Uterus (tissue), 2 donors: ENCODE results near the gene ABHD10.

Source experiments
- CTCF ChIP-seq, 4 experiments: fragments of 200-600 bp in 2 of 4; fragments of 450-650 bp in 2 of 4; sonication (generic) in 2 of 4; IDR thresholded peaks; one replicate each; pipeline ENCODE4 v1.5.1; 2016 to 2019; ENCODE audit warnings: antibody characterized with exemption in 4 of 4, mild to moderate bottlenecking in 2 of 4, moderate library complexity in 1 of 4
- POLR2A ChIP-seq, 2 donors: fragments of 450-650 bp; IDR thresholded peaks; one replicate each; pipeline ENCODE4 v1.6.1; 2016; ENCODE audit warnings: antibody characterized with exemption in 2 of 2, mild to moderate bottlenecking in 1 of 2, moderate library complexity in 1 of 2

GRCh38 chr3:111968319-111969054, 10.3 kb upstream of the ABHD10 start:
- TF ChIP-seq POLR2A (IDR thresholded peaks at IDR 0.05) = no peak
- no peak for TF ChIP-seq CTCF (IDR thresholded peaks at IDR 0.05)
